Stimulated activated CD4-positive, alpha-beta T cell treated with anti-CD3 and anti-CD28 coated beads, Interleukin-4, amount 100 ng/mL, for 4 hours (primary cell): ENCODE results near the gene FHL1.
"Not testable (repeated sequence)": the region's sequence is repeated elsewhere in the genome, so short reads cannot be mapped to it uniquely, and the experiment has no call there.

Experiments
- DNase-seq, 2 experiments: peaks; one replicate each; pipeline ENCODE4 v3.0.0-alpha.2; 2020

FHL1 gene

GRCh38 chrX:136147976-136148375, 643 bp downstream of the FHL1 start:
- DNase-seq: no peak

GRCh38 chrX:136148391-136148790, 1.1 kb downstream of the FHL1 start:
- no peak for DNase-seq

GRCh38 chrX:136154998-136155397, 7.7 kb downstream of the FHL1 start:
- DNase-seq: no peak

DNA sequence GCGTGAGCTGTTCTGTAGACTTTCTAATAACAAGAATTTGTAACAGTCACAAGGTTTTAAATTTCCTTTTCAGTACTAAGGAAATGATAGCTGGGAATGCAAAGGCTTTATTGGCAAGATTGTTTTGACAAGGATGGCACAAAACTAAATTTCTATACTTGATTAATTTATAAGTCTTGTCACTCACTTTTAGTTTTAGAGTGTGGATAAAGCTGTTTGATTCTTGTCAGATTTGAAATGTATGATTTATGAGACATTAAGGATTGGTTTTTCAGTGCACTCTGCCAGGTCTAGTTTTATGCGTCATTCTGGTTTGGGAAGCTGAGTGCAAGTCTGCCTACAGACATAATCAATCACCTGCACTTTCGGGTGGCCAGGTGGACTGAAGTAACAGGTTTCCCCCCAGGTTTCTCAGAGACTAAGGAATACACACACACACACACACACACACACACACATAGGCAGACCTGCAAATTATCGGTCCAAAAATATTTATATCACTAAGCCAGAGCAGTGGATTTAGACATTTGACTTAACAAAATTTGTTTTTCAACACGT, 9.3 kb downstream of the FHL1 start:
- no peak for DNase-seq

DNA sequence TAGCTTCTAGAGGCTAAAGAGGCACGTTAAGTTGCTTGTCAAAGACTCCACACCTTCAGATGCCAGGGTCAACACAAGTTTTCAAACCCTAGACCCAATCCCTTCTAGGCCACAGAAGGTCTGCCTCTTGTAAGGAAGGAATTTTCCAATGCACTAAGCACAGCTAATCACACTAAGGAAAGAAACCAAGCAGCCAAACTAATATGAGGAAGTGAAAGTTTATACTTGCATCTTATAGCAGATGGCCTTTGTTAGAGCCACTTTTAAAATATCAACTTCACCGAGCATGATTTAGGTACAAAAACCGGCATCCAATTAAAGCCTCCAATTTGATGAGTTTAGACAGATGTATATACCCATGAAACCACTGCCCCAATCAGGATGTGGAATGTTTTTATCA, 9.9 kb downstream of the FHL1 start:
- no peak for DNase-seq

DNA sequence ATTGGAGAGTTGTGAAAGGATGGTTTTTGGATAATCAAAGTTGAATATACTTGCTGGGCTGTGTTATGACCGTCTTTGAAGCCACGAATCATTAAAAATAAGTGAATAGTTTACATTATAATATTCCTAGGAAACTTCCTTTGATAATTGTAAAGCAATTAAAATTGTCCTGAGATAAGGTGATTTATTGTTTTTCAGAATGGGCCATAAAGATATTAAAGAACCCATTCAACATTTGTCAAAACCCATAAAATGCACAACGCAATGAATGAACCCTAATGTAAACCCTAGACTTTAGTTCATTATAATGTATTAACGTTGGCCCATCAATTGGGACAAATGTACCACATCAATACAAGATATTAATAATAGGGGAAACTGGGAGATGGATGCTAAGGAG, 11.4 kb downstream of the FHL1 start:
- no peak for DNase-seq

DNA sequence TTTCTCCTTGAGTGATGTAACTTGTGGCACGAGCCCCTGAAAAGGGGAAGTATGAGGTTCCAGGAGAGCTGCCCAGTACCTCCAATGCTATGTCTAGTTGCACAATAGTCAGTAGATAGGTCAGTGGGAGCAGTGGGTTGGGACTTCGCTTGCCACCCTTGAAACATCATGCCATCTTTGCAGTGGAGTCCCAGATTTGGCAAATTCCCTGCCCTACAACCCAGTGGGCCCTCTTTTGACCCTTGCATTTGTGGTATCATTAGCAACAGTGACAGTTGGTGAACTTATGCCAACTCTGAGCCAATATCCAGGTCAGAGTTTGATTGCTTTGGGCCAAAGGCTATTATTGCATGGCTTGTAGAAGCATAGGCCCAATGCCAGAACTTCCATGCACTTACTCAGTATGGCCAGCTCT, 12.3 kb downstream of the FHL1 start:
- DNase-seq: no peak

DNA sequence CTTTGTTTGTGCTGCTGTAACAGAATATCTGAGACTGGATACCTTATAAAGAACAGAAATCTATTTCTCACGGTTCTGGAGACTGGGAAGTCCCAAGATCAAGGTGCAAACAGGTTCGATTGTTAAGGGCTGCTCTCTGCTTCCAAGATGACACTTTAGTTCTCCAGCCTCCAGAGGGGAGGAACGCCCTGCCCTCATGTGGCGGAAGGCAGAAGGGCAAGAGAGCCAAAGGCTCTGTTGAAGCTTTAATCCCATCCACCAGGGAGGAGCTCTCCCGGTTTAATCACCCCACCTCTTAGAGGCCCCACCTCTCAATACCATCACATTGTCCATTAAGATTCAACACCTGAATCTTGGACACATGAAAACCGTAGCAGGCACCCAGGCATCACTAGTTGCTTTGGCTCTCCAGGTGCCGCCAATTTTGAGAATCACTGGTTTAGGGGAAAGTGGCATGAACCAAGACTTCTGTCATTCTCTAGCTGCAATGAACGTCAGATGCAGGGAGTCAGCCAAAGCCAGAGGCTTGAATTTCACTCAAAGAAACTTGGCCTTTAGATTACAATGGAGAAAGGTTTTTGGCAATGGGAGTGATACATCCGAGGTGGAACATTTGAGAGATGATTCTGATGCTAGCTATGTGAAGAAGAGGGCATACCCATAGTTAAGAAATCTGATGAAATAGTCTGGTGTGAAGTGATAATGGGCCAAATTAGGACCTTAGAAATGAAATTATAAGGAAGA, 15.7 kb downstream of the FHL1 start:
- DNase-seq: peak; percentile 29 to 36

- no peak for DNase-seq
Measured at GRCh38 chrX:136163689-136164088, 16.4 kb downstream of the FHL1 start.

GRCh38 chrX:136165406-136165805, 18.1 kb downstream of the FHL1 start:
- DNase-seq: no peak

GRCh38 chrX:136166221-136166855, 19.0 kb downstream of the FHL1 start:
- no peak for DNase-seq

GRCh38 chrX:136167989-136168388, 20.7 kb downstream of the FHL1 start:
- DNase-seq: not testable (repeated sequence)

DNA sequence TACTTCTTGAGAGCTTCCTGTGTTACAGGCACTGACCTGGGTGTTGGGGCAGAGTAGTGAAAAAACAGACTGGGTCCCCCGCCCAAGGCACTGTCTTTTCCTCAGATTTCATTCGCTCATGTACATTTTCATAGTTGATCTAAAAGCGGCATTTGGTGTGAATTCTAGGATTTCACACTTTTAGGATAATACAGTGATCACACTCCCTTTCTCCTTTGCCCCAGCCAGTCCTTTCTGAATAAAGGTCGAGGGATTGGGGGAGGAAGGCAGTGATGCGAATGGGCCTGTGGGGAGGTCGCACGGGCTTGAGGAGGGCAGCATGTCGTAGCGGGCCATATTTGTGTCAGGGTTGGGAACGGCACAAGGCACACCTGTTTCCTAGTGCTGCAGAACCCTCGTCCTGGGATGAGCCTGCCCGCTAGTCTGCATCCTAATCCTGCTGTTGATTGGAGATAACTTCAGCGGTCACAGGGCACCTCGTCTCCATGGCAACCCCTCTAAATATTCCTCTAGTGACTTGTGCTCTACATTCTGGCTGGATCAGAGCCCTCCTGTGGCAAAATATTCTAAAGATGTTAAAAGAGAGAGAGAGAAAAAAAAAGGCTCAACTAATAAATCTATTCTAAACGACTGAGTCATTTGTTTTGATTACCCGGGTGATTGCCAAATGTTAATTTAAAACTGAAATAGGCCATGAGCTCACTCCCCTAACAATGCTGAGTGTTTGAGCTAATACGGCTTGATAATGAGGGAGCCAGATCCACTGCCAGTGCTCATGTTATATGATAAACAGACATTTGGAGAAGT, 21.8 kb downstream of the FHL1 start:
- DNase-seq: no peak

- DNase-seq: no peak
Measured at GRCh38 chrX:136170139-136170800, 22.9 kb downstream of the FHL1 start.

DNA sequence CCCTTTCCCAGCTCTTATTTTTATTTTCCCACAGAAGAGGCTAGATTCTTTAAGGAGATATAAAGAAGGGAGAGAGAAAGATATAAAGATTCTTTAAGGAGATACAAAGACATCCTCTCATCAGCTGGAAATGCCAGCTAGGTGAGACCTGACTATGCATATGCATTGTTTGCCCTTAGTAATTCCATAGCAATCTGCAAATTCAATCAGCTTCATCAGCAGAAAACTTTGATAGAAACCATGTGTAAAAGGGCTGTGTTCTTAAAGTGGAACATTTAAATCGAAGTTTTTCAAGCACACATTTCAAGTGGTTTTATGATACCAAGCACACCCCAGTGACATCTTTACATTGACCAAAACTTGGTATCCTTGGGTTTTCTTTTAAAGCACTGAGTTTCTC, 24.1 kb downstream of the FHL1 start:
- DNase-seq: no peak

DNA sequence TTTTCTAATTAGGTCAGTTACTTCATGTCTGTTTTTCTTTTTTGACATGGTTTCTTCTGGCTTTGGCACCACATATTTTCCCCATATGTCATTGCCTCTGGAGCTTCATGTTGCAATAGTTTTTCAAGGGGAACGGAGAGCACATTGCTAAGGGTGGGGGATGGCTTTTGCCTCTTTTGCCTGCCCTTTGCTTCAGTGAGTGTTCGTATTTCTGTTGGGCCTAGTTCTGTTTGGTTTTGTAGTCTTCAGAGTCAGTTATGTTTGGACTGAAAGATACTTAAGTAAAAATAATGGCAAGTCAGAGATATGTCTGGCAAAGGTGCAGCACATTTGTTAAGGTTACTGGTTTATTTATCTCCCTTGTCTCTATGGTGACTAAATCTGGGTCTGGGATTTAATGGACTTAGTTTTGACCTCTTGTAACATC, 29.1 kb downstream of the FHL1 start:
- no peak for DNase-seq

GRCh38 chrX:136179133-136179532, 31.8 kb downstream of the FHL1 start:
- DNase-seq: no peak

GRCh38 chrX:136182414-136182813, 35.1 kb downstream of the FHL1 start:
- DNase-seq: no peak

DNA sequence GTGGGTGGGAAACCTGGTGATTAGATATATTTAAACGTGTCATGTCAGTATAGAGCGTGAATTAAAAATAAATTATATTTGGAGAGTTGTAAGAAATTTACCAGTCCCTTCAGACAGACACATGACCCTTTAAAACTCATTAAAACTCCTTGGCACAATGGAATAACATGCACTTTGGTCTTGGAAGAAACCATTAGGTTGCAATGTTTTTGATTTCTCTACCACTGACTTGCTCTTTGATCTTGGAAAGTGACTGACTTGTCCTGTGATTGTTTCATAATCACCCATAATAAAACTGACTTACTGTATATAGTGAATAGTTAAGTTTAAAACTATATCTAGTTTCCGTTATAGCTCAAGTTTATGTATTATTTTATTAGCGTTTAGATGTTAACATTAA, 35.8 kb downstream of the FHL1 start:
- no peak for DNase-seq

DNA sequence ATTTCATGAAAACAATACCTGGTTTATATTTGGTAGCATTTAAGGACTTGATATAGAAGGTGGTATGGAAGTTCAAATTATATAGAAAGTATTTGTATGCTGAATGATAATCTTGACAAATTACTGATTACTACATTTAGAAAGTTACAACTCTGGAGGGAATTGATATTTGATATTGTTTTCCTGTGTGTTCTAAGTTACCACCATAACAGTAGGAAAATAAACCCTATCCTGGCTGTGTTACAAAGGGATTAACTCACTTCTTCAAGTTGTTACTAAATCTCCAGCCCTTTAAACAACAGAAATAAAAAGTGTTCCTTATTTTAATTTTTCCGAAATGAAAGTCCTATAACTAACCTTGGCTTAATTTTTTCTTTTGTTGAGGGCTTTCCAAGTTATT, 36.6 kb downstream of the FHL1 start:
- DNase-seq: no peak

- DNase-seq: no peak
Measured at GRCh38 chrX:136185401-136186022, 38.2 kb downstream of the FHL1 start.

GRCh38 chrX:136186023-136186413, 38.7 kb downstream of the FHL1 start:
- no peak for DNase-seq

- DNase-seq: no peak
Measured at GRCh38 chrX:136189222-136189621, 41.9 kb downstream of the FHL1 start.
